NK-92 (cell line): ENCODE measurements around the gene RBMS1.
"Not testable (repeated sequence)": the region's sequence is repeated elsewhere in the genome, so short reads cannot be mapped to it uniquely, and the experiment has no call there.

Experiments used
- DNase-seq: peaks from one replicate; lab custom pipeline; 2025; ENCODE audit not compliant: unreplicated experiment; lab: John Stamatoyannopoulos, UW

The RBMS1 gene

GRCh38 chr2:160472839-160473251 is 20.8 kb downstream of the RBMS1 start:
- no peak for DNase-seq

- no peak for DNase-seq
Measured at GRCh38 chr2:160471950-160472349, 21.7 kb downstream of the RBMS1 start.

- DNase-seq: no peak
Measured at GRCh38 chr2:160469621-160470204, 23.9 kb downstream of the RBMS1 start.

- DNase-seq: no peak
Measured at GRCh38 chr2:160469164-160469563, 24.4 kb downstream of the RBMS1 start.

DNA sequence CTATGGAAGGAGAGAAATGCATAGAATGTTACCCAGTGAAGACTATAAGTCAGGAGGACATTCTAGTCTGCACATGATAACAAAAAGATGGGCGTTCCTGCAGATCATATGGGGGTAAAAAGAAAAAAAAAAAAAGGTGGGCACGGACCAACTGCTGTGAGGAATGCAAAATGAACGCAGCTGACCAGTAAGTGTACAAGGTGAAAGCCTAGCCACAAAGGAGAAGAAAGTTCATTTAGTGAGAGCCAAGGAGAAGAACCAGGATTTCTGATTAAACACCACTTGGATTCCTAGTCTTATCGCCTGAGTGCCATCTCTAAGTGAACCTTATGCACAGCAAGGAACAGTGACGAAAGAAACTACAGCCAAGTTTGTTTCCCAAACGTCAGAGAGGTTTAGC is 26.5 kb downstream of the RBMS1 start:
- DNase-seq: no peak

GRCh38 chr2:160465406-160465805 is 28.2 kb downstream of the RBMS1 start:
- DNase-seq: no peak

DNA sequence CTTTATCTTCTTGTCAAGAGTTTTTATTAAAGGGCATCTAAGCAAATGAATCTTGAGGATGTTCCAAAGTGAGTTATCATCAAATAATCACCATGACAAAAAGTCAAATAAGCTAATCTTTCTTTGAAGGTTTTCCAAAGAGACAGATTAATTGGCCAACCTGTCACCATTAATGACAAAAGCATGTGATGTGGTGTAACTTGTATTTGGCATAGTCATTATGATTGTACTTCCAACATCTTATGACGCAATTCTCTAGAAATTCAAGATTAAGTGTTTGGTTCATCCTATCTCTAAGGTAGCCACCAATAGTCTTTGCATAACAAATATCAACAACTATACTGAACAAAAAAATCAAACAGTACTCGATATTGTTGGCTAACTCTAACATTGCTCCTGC is 28.6 kb downstream of the RBMS1 start:
- no peak for DNase-seq

GRCh38 chr2:160464017-160464416 is 29.6 kb downstream of the RBMS1 start:
- DNase-seq: no peak

GRCh38 chr2:160463245-160463644 is 30.4 kb downstream of the RBMS1 start:
- no peak for DNase-seq

- DNase-seq: no peak
Measured at GRCh38 chr2:160460333-160460731, 33.3 kb downstream of the RBMS1 start.

GRCh38 chr2:160459538-160460332 is 33.9 kb downstream of the RBMS1 start:
- DNase-seq: no peak

GRCh38 chr2:160458718-160459453 is 34.7 kb downstream of the RBMS1 start:
- no peak for DNase-seq

DNA sequence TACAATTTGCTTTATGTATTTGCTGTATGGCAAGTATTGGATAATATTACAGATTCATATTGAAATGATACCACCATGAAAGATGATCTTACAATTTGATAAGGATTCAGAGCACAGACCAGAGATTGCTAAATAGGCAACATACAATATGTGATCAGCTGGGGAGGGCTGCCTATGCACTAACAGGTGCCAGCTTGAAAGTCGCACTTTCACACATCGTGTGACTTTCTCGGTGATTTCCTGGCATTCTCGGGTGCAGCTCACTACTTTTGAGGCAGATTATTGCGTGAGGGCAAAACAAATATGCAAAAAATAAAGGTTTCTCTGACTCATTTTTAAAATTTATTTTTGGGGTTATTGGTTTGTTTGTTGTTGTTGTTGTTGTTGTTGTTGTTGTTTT is 36.0 kb downstream of the RBMS1 start:
- no peak for DNase-seq

DNA sequence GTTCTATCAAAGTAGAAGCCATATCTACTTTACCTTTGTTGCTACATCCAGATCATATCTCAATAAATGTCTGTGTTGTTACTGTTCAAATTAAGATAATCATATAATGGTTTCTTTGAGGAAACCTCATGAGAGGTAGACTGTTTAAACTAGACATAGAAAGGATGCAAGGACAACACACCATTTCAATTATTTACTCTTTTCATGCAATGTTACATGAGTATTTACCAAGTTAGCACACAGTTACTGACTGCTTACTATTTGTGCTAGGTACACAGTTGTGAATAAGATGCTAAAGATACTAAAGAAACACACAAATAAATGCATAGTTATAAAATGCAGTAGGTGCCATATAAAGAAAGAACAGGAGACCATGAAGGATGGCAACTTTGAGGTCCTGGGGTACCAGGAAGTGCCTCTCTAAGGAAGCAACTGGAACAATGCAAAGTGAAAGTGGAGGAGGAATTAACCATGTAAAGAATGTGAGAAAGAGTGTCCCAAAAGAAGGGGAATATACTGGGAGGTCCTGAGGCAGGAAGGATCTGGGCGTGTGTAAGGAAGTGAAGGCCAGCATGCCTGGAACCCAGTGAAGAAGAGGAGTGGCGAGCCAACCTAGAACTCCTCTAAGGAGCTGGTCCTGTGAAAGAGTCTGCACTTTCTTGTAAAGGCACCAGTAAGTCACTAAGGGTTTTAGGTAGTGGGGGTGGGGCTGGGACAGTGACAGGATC is 39.4 kb downstream of the RBMS1 start:
- no peak for DNase-seq

DNA sequence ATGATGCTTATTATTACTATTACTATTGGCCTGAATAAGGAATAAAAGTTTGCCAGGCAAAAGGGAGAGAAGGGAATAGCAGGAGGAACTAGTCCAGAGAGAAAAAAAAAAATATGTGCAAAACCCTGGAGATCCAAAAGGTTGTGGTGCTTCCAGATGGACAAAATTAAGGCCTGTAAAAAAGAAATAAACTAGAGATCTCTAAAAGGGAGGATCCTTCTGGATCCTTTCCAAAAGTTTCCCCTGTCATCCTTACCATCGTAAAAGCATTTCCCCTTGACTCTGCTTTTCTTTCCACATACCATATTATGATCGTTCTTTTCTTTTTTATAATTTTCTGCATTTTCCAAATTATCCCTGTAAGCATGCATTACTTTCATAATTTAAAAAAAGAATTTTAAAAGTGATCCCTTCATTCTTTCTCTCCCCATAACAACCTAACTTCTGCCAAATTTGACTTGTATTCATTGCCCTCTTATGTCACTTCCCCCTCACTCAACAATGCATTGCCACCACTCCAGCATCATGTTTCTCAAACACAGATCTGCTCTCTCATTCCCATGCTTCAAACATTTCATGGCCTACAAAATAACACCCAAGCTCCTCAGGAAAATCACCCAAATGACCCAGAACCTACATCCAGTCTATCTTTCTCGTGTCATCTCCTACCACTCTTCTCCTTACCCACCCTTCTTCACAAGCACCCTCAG is 40.3 kb downstream of the RBMS1 start:
- no peak for DNase-seq

GRCh38 chr2:160450486-160450885 is 43.1 kb downstream of the RBMS1 start:
- no peak for DNase-seq

DNA sequence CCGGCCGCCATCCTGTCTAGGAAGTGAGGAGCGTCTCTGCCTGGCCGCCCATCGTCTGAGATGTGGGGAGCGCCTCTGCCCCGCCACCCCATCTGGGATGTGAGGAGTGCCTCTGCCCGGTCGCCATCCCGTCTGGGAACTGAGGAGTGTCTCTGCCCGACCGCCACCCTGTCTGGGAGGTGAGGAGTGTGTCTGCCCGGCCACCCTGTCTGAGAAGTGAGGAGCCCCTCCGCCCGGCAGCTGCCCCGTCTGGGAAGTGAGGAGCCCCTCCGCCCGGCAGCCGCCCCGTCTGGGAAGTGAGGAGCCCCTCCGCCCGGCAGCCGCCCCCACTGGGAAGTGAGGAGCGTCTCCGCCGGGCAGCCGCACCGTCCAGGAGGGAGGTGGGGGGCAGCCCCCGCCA is 44.8 kb downstream of the RBMS1 start:
- not testable (repeated sequence) for DNase-seq

DNA sequence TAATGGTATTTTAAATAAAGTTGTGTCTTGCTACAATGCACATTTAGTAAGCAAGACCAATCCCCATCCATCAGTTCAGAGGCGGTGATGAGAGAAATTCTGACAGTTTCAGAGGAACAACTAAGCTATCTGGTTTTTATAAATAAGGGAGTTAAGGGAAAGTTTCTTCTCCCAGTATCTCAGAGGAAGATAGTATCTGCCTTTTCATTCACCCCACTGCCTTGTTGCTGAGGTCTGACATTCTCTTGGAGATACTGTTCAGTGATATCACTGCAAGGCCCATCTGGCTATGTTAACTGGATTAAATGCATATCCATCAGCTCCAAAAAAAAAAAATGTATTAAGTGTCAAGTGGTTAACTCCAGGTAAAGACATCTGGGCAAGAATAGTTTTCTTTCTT is 47.9 kb downstream of the RBMS1 start:
- no peak for DNase-seq

- DNase-seq: no peak
Measured at GRCh38 chr2:160442603-160443002, 51.0 kb downstream of the RBMS1 start.

DNA sequence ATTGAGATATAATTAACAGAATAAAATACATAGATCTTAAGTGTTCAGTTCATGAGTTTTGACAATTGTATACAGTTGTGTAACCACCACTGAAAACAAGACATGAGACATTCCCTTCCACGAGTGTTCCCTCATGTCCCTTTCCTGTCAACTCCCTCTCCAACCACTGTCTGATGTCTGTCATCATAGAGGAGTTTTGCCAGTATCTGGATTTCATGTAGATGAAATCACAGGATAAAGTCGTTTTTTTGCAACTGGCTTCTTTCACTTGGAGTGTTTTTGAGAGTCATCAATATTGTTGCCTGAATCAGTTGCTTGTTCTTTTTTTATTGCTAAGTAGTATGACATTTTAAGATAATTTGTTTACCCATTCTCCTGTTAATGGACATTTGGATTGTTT is 52.7 kb downstream of the RBMS1 start:
- DNase-seq: no peak

GRCh38 chr2:160439038-160439437 is 54.6 kb downstream of the RBMS1 start:
- not testable (repeated sequence) for DNase-seq
